OCI-M1 (cell line): ENCODE data around the gene TBC1D22B.

ENCODE experiments used
- DNase-seq: peaks from one replicate; lab custom pipeline; 2025; lab: John Stamatoyannopoulos, UW

TBC1D22B gene

GRCh38 chr6:37357288-37357687 is 99.7 kb downstream of the TBC1D22B start:
- DNase-seq = peak; percentile 29

DNA sequence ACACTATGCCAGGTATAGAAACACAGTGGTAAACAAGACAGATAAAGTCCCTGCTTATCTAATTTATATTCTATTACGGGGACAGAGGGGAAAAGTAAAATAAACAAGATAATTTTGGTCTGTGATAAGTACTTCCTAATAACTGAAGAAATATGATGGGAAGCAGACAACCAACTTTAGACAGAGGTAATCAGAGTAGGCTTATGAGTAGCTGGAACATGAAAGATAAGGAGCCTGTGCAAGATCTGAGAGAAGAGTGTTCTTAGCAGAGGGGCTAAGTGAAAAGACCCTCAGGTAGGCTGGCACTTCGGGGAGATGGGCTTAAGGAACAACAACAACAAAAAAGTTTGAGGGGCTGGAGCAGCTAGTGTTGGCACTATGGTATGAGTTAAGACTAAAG is 100.3 kb downstream of the TBC1D22B start:
- no peak for DNase-seq

DNA sequence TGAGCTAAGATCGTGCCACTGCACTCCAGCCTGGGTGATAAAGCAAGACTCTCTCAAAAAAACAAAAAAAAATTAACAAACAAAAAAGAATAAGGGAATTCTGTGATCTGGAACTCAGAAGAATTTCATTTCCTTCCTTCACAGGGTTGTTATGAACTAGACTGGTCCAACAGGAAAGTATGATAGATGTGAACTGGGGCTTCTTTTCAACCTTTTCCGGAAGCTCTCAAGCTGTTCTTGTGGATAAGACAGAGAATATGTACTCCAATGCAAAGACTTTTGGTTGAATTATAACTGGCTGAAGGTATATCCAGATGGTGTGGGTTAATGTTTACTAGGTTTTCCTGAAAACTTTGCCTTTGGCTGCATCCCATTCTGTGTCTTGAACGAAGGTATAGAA is 101.5 kb downstream of the TBC1D22B start:
- no peak for DNase-seq

GRCh38 chr6:37362101-37362828 is 104.7 kb downstream of the TBC1D22B start:
- no peak for DNase-seq

DNA sequence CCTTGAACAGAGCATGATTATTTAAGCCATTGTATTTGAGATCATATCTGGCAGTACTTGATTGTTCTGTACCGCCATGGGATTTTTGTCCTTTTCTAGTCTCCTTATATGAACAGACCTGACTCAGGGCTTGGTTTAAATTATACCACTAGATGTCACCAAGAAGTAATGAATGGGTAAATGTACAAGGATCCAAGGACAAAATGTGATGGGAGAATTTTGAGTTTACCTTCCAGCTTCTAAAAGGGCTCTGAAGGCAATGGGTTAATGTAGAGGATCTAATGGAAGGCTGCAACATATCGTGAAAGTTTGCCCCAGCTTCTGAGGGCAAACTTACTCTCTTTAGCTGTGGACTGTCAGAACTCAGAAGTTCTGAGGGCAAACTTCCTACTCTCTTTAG is 108.2 kb downstream of the TBC1D22B start:
- peak; percentile 65 for DNase-seq

DNA sequence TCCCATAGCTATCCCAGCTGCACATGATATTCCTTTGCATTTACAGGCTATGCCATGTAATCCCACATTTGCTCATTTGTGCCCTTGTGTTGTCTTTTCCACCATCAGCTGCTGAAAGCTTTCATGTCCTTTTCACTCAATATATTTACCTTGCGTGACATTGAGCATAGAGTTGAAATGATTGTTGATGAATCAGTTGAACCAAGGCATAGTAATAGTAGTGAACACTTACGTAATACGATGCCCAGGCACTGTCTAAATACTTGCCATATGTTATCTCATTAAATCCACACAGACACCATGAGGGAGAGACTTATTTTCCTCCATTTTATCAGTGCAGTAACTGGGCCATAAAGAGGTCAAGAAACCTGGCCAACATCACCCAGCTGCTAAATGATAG is 109.3 kb downstream of the TBC1D22B start:
- DNase-seq = no peak

GRCh38 chr6:37368961-37369320 is 111.4 kb downstream of the TBC1D22B start:
- DNase-seq = no peak

- DNase-seq = no peak
These were observed 112.0 kb downstream of the TBC1D22B start for GRCh38 chr6:37369321-37370201.

- no peak for DNase-seq
These were observed 113.8 kb downstream of the TBC1D22B start for GRCh38 chr6:37371154-37372083.

GRCh38 chr6:37372116-37372515 is 114.5 kb downstream of the TBC1D22B start:
- no peak for DNase-seq

- peak; percentile 23 for DNase-seq
These were observed 116.4 kb downstream of the TBC1D22B start for GRCh38 chr6:37373822-37374471.

DNA sequence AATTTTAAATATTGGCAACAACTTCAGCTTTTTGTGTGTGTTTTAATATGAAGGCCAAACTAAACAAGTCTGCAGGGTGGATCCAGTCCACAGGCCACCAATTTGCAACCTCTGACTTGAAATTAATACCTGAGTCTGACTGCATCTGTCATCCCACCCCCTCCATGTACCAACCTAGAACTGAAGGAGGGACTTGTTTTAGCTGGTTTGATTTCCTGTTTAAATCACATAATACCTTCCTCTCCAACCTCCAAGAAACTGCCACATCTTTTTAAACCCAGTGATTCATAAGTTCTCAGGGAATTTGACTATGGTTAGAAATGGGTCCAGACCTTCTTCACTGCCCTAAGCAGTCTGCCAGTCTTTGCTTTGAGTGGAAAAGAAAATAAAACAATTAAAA is 117.8 kb downstream of the TBC1D22B start:
- DNase-seq = no peak

- no peak for DNase-seq
These were observed 118.6 kb downstream of the TBC1D22B start for GRCh38 chr6:37376078-37376743.

- DNase-seq = peak; percentile 67
These were observed 124.0 kb downstream of the TBC1D22B start for GRCh38 chr6:37381579-37381978.
